OCI-LY7 (cell line): ENCODE measurements around the gene ANKRD35. TPM values are rescaled to one million over a fixed set of nuclear protein-coding genes. Genes with fewer than 3 reads are reported as not detected.
"Not testable (repeated sequence)": the region's sequence is repeated elsewhere in the genome, so short reads cannot be mapped to it uniquely, and the experiment has no call there.

Experiments
- BruUV-seq: library from RNA; stranded (reverse); fragments of 400-500 nt; replicated peaks from 2 replicates; lab custom pipeline; 2021; lab: Mats Ljungman, UMichigan
- CTCF ChIA-PET: fragments of 300-600 bp; sonication (Branson Sonifier 250); formaldehyde crosslinking; loops from one replicate; lab custom pipeline; 2022; ENCODE audit warnings: antibody characterized with exemption; ENCODE audit not compliant: unreplicated experiment; lab: Charles Lee
- POLR2A ChIA-PET: fragments of 300-600 bp; sonication (Branson Sonifier 250); formaldehyde crosslinking; loops from one replicate; lab custom pipeline; 2022; ENCODE audit warnings: antibody characterized with exemption; lab: Charles Lee
- DNase-seq: peaks from one replicate; pipeline ENCODE4 v3.0.0-alpha.2; 2015; ENCODE audit warnings: low spot score
- H2AFZ ChIP-seq: fragments of 200-600 bp; sonication (generic), shearing (Covaris generic); 2 replicates; pipeline ENCODE4 v1.6.1; 2014; ENCODE audit warnings: mild to moderate bottlenecking, antibody characterized with exemption, low read length, moderate library complexity
- H3K27ac ChIP-seq: fragments of 200-600 bp; sonication (generic); 2 replicates; pipeline ENCODE4 v1.5.1; 2014; ENCODE audit warnings: mixed run types, low read depth, mild to moderate bottlenecking, moderate library complexity, low read length, inconsistent platforms; ENCODE audit not compliant: poor library complexity, severe bottlenecking
- H3K36me3 ChIP-seq: fragments of 200-600 bp; sonication (generic); 2 replicates; pipeline ENCODE4 v1.6.1; 2014; ENCODE audit warnings: mild to moderate bottlenecking, antibody characterized with exemption, low read length, moderate library complexity, mixed read lengths; ENCODE audit not compliant: insufficient read depth
- H3K4me1 ChIP-seq: fragments of 200-600 bp; sonication (generic); 2 replicates; pipeline ENCODE4 v1.5.1; 2014; ENCODE audit warnings: mild to moderate bottlenecking, low read length; ENCODE audit not compliant: insufficient read depth, poor library complexity, severe bottlenecking
- H3K4me2 ChIP-seq: fragments of 200-600 bp; sonication (generic); 2 replicates; pipeline ENCODE4 v1.6.1; 2014; ENCODE audit warnings: mild to moderate bottlenecking, low read length
- H3K4me3 ChIP-seq: fragments of 200-600 bp; sonication (generic); 2 replicates; pipeline ENCODE4 v1.5.1; 2014; ENCODE audit warnings: mild to moderate bottlenecking, low read depth, low read length; ENCODE audit not compliant: poor library complexity, severe bottlenecking
- H3K79me2 ChIP-seq: fragments of 200-600 bp; sonication (generic); 2 replicates; pipeline ENCODE4 v1.6.1; 2016; ENCODE audit warnings: low read depth, mild to moderate bottlenecking, low read length, moderate library complexity, mixed read lengths; ENCODE audit not compliant: insufficient read depth
- H3K9me2 ChIP-seq: fragments of 200-600 bp; sonication (generic); 2 replicates; pipeline ENCODE4 v1.6.1; 2016; ENCODE audit warnings: mild to moderate bottlenecking, low read length, mixed read lengths; ENCODE audit not compliant: insufficient read depth
- H3K9me3 ChIP-seq: fragments of 200-600 bp; sonication (generic); 2 replicates; pipeline ENCODE4 v1.6.1; 2014; ENCODE audit warnings: mild to moderate bottlenecking, mixed run types, low read length, mixed read lengths
- H4K20me1 ChIP-seq: fragments of 200-600 bp; sonication (generic); 2 replicates; pipeline ENCODE4 v1.6.1; 2014; ENCODE audit warnings: mild to moderate bottlenecking, antibody characterized with exemption, low read length, moderate library complexity, mixed read lengths; ENCODE audit not compliant: insufficient read depth
- EZH2phosphoT487 ChIP-seq: fragments of 200-600 bp; sonication (generic); IDR thresholded peaks from 2 replicates; pipeline ENCODE4 v1.6.1; 2018; ENCODE audit warnings: low read depth, borderline replicate concordance, mild to moderate bottlenecking, mixed run types, antibody characterized with exemption, low read length, moderate library complexity, mixed read lengths
- intact Hi-C: fragments of 100-400 bp; cut with micrococcal nuclease; formaldehyde crosslinking; loops from one replicate; pipeline ENCODE4 v1.10.0; 2022; ENCODE audit not compliant: unreplicated experiment
- total RNA-seq, 2 experiments: library from RNA; depleted of rRNA in 1 of 2; stranded (reverse); fragments of >200 nt in 1 of 2; shearing (Covaris generic) in 1 of 2; gene quantifications; 2 replicates each; pipeline ENCODE4 v1.2.3, GENCODE V29; 2014 to 2022
- TF ChIP-seq, protein P1 (sequence below): fragments of 200-600 bp; sonication (generic); conservative IDR thresholded peaks from 2 replicates; pipeline ENCODE4 v1.5.1; 2014; ENCODE audit warnings: mild to moderate bottlenecking, antibody characterized with exemption, low read length, moderate library complexity, mixed read lengths

ANKRD35 gene
- total RNA-seq, 2 experiments from 2014 or later = not detected

DNA sequence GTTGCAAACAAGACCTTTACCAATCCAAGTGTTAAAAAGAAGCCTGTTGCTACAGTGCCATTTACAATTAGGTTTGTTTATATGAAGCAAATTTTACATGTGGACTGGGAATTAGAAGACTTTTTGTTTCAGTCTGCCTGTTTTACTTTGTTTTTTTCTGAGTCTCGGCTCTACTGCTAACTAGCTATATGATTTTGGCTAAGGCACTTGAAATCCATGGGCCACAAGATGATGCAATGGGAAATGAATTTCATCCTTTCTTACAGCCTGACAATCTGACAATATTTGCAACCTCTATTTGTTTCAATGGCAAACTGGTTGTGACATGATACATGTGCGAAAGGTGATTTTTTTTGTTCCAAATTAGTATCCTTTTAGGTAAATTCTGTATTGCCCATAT lies 36.6 kb upstream of the ANKRD35 start:
- ChIA-PET CTCF (no interaction called here), POLR2A (no interaction called here)
- intact Hi-C loops = no loop called here
- peaks cover 16% of the 10 kb centered on the region for H3K79me2 ChIP-seq
- no TSS peak for BruUV-seq
- no peaks in the 10 kb centered on the region; the same call in 1 of the 2 replicates for H4K20me1 ChIP-seq
- H3K9me2 ChIP-seq = no peaks in the 10 kb centered on the region
- no peak overlapping the region for H3K4me3 ChIP-seq
- no peak for DNase-seq
- peaks cover 23% of the 10 kb centered on the region for H3K4me1 ChIP-seq
- H2AFZ ChIP-seq = no peak overlapping the region
- H3K9me3 ChIP-seq = no peaks in the 10 kb centered on the region
- H3K4me2 ChIP-seq = no peak overlapping the region
- peaks cover 41% of the 10 kb centered on the region for H3K36me3 ChIP-seq
- no peak overlapping the region for H3K27ac ChIP-seq
- TF ChIP-seq, protein P1, sequence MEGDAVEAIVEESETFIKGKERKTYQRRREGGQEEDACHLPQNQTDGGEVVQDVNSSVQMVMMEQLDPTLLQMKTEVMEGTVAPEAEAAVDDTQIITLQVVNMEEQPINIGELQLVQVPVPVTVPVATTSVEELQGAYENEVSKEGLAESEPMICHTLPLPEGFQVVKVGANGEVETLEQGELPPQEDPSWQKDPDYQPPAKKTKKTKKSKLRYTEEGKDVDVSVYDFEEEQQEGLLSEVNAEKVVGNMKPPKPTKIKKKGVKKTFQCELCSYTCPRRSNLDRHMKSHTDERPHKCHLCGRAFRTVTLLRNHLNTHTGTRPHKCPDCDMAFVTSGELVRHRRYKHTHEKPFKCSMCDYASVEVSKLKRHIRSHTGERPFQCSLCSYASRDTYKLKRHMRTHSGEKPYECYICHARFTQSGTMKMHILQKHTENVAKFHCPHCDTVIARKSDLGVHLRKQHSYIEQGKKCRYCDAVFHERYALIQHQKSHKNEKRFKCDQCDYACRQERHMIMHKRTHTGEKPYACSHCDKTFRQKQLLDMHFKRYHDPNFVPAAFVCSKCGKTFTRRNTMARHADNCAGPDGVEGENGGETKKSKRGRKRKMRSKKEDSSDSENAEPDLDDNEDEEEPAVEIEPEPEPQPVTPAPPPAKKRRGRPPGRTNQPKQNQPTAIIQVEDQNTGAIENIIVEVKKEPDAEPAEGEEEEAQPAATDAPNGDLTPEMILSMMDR = no peak
- no peak for TF ChIP-seq EZH2phosphoT487

DNA sequence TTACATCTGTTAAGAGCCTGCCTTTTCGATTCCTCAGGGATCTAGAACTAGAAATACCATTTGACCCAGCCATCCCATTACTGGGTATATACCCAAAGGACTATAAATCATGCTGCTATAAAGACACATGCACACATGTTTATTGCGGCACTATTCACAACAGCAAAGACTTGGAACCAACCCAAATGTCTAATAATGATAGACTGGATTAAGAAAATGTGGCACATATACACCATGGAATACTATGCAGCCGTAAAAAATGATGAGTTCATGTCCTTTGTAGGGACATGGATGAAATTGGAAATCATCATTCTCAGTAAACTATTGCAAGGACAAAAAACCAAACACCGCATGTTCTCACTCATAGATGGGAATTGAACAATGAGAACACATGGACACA lies 34.6 kb upstream of the ANKRD35 start:
- DNase-seq, H3K27ac ChIP-seq, POLR2A ChIA-PET, H2AFZ ChIP-seq, intact Hi-C loops, CTCF ChIA-PET, H3K9me2 ChIP-seq, H3K9me3 ChIP-seq, BruUV-seq, H3K79me2 ChIP-seq, H3K4me3 ChIP-seq, H4K20me1 ChIP-seq, H3K4me2 ChIP-seq: not testable (repeated sequence)
- peaks cover 36% of the 10 kb centered on the region for H3K36me3 ChIP-seq
- peaks cover 16% of the 10 kb centered on the region for H3K4me1 ChIP-seq

DNA sequence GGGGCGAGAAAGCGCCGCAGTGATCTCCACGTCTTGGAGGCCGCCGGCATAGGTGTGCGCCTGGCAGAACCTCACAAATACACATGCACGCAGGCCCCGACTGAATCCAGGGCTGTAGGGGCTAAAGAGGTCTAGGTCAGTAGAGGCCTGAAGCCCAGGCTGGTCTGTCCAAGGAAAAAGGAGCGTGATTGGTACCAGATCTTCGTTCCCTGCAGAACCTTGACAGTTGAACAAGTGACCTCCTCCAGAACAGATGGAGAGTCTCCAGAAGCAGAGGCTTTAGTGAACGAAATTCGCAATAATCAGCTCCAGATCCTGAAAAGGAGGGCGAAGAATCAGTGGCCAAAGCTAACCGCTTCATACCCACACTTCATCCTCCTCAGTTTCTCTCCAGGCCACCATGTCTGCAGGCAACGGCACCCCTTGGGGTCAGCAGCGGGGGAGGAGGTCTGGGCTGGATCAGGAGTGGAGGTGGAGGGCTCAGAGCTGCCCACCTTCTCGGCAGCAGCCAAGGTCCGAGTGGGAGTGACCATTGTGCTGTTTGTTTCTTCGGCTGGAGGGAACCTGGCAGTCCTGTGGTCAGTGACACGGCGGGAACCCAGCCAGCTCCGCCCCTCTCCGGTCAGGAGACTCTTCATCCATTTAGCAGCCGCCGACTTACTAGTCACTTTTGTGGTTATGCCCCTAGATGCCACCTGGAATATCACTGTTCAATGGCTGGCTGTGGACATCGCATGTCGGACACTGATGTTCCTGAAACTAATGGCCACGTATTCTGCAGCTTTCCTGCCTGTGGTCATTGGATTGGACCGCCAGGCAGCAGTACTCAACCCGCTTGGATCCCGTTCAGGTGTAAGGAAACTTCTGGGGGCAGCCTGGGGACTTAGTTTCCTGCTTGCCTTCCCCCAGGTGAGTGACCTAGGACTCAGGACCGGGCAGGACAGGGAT lies 33.6 kb upstream of the ANKRD35 start:
- Histone ChIP-seq H3K4me1 (peaks cover 16% of the 10 kb centered on the region), H3K9me2 (no peaks in the 10 kb centered on the region), H3K4me2 (peak overlapping the region; percentile 77), H3K79me2 (no peaks in the 10 kb centered on the region), H2AFZ (peak overlapping the region; percentile 70; the same call in 1 of the 2 replicates), H3K4me3 (peak overlapping the region; percentile 85), H3K36me3 (peaks cover 33% of the 10 kb centered on the region), H3K27ac (peak overlapping the region; percentile 58), H4K20me1 (no peaks in the 10 kb centered on the region), H3K9me3 (no peaks in the 10 kb centered on the region)
- no peak for DNase-seq
- CTCF ChIA-PET = interaction anchor here (0.6 to 0.9 kb wide), 3 partner anchors 8 to 83 kb away, joined by 3 read pairs; partner anchors contain the start of genes POLR3GL and RBM8A
- TF ChIP-seq, protein P1 = no peak
- no peak for TF ChIP-seq EZH2phosphoT487
- no TSS peak for BruUV-seq
- intact Hi-C loops = no loop called here
- POLR2A ChIA-PET = interaction anchor here (0.6 to 2.0 kb wide), 6 partner anchors 8 to 129 kb away, joined by 3 to 9 read pairs (median 4); partner anchors contain the start of genes LIX1L and RBM8A
